ENCODE data around the gene CRIP2.

GRCh38 chr14:105483300-105484068, 8.9 kb downstream of the CRIP2 start:
- TF ChIP-seq CTCF (IDR thresholded peaks at IDR 0.05) (no peak), POLR2A (IDR thresholded peaks at IDR 0.05) (no peak)

Measured in ovary (tissue), 3 donors.